ENCODE data around the gene TACO1.

The TACO1 gene

GRCh38 chr17:63634816-63635215 is 34.1 kb downstream of the TACO1 start:
- no peak overlapping the region for H3K4me3 ChIP-seq (ENCODE audit: low read depth, low read length)
- TF ChIP-seq CTCF (IDR thresholded peaks at IDR 0.05; ENCODE audit: insufficient read depth, low read depth, low read length, missing control alignments), result no peak
- no peak for DNase-seq (ENCODE audit: low read depth)

- TF ChIP-seq CTCF (IDR thresholded peaks at IDR 0.05; ENCODE audit: insufficient read depth, low read depth, low read length, missing control alignments), result no peak
- no peak overlapping the region for H3K4me3 ChIP-seq (ENCODE audit: low read depth, low read length)
- DNase-seq (ENCODE audit: low read depth), result no peak
These were observed 34.6 kb downstream of the TACO1 start for GRCh38 chr17:63635290-63635689.

DNA sequence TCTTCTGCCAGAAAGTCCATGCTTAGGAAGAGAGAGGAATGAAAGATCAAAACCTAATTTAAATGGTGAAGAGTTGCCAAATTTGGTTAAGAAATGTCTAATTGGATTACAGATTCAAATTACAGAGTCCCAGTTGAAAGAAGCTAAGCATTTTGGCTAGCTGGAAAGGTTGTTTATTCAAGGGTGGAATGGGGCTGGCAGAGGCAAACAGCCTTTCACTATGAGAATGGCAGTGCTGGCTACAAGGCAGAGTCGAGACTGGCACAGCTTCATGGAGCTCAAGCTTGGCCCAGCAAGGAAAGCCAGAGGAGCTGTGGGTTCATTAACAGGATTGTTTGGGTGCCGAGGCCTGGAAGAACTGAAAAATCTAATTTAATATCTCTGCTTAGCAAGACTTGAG is 35.1 kb downstream of the TACO1 start:
- no peak overlapping the region for H3K4me3 ChIP-seq (ENCODE audit: low read depth, low read length)
- no peak for TF ChIP-seq CTCF (IDR thresholded peaks at IDR 0.05; ENCODE audit: insufficient read depth, low read depth, low read length, missing control alignments)
- no peak for DNase-seq (ENCODE audit: low read depth)

- H3K4me3 ChIP-seq (ENCODE audit: low read depth, low read length), result no peak overlapping the region
- no peak for TF ChIP-seq CTCF (IDR thresholded peaks at IDR 0.05; ENCODE audit: insufficient read depth, low read depth, low read length, missing control alignments)
- DNase-seq (ENCODE audit: low read depth), result no peak
These were observed 38.4 kb downstream of the TACO1 start for GRCh38 chr17:63639125-63639524.

DNA sequence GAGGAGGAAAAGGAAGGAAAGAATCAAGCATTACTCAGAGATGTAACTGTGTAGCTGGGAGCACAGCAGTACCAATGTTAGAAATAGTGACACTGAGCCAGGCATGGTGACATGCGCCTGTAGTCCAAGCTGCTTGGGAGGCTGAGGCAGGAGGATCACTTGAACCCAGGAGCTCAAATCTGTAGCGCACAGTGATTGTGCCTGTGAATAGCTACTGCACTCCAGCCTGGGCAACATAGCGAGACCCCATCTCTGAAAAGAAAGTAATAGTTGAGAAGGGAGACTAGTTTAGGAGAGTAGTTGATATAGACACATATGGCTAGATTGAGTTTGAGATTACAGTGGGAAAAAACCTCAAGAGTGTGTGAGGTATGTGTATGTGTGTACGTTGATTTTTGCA is 39.3 kb downstream of the TACO1 start:
- no peak overlapping the region for H3K4me3 ChIP-seq (ENCODE audit: low read depth, low read length)
- TF ChIP-seq CTCF (IDR thresholded peaks at IDR 0.05; ENCODE audit: insufficient read depth, low read depth, low read length, missing control alignments), result no peak
- DNase-seq (ENCODE audit: low read depth), result no peak

GRCh38 chr17:63641692-63642448 is 41.2 kb downstream of the TACO1 start:
- no peak for TF ChIP-seq CTCF (IDR thresholded peaks at IDR 0.05; ENCODE audit: insufficient read depth, low read depth, low read length, missing control alignments)
- H3K4me3 ChIP-seq (ENCODE audit: low read depth, low read length), result no peak overlapping the region
- DNase-seq (ENCODE audit: low read depth), result no peak

DNA sequence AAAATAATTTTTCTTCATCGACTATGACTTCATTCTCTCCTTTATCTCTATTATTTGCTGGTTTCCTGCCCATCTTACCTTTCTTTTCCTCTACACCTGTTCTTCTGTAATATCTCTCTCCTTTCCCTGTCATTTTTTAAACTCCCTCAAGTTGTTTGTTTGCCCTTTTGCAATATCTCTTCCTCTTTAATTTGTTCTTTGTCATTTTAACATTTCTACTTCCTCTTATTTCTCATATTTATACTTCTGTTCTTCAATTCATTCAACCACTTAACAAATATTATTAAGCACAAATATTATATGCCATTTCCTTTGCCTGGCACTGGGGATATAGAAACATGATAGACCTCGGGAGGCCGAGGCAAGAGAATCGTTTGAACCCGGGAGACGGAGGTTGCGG is 44.2 kb downstream of the TACO1 start:
- no peak overlapping the region for H3K4me3 ChIP-seq (ENCODE audit: low read depth, low read length)
- TF ChIP-seq CTCF (IDR thresholded peaks at IDR 0.05; ENCODE audit: insufficient read depth, low read depth, low read length, missing control alignments), result no peak
- DNase-seq (ENCODE audit: low read depth), result no peak

Measured in GM12865 (cell line).